Activated CD4-positive, alpha-beta T cell treated with anti-CD3 and anti-CD28 coated beads for 4 hours (primary cell): ENCODE results near the gene BRD1.
A peak's percentile ranks its signal among the peaks of the same experiment; 100 is the strongest.
"Not testable (repeated sequence)": the region's sequence is repeated elsewhere in the genome, so short reads cannot be mapped to it uniquely, and the experiment has no call there.

Experiments used
- DNase-seq, 2 donors: peaks; one replicate each; pipeline ENCODE4 v3.0.0-alpha.2; 2020

BRD1 gene

DNA sequence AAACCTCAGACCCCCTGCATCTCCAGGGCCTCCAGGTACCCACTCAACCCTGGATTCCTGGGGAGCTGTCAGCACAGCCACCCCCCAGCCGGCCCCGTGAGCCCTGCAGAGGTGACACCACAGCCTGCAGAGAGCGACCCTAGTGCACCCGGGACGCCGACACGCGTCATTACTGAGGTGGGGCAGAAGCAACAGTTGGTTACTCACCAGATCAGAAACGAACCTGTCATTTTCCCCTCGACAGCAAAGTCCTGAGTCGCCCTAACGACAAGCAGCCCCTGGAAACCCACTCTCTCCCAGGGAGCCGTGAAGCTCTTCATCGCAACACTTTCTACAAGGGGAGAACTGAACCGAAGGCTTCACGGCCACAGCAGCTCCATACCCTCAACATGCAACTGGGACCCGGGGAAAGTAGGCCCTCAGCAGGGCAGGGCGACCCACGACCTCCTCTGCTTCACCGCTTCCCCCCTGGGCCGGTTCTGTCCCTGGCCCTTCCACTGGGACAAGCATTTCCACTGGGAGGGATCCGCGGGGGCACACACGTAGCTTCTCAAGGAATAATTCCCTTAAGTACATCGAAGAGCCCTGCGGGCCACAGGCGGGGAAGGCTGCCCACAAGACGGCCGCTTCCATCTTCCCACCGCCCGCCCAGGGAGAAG is 1.6 kb downstream of the BRD1 start:
- DNase-seq, result peak; percentile 59 to 67

DNA sequence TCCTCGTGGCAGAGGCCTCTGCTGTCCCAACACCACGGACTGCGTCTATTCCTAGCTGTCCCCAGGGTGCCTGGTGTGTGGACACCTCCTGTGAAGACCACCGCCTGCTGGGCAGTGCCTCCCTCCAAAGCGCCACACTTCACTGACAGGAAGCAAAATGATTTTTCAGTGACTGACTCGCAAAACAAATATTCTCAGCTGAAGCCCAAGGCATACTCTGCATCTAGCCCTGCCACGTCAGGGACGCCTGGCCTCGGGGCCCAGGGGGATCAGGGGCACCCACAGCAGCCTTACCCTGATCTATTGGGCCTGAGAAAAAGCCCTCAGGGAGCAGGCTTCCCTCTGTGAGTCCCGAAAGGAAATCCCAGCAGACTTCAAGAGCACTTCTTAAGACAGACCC is 2.2 kb downstream of the BRD1 start:
- DNase-seq, result no peak

DNA sequence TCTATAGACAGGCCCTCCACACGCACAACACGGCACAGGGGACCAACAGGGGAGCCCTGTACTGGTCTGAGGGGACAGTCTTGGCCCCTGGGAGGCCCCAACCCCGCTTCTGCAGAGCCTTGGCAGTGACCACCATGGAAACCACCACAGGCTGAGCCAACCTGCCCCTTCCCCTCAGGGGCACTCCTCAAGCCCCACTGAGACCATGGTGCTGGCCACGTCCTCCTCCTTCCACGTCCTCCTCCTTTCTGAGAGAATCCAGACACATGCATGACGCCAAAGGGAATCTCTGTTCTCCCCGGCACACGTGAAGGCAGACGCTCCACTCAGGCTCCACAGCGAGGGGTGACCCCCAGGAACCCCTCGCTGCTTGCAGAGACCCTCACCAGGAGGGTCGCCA is 2.7 kb downstream of the BRD1 start:
- no peak for DNase-seq

- no peak for DNase-seq
Observed at GRCh38 chr22:49824185-49824925, 3.3 kb downstream of the BRD1 start.

DNA sequence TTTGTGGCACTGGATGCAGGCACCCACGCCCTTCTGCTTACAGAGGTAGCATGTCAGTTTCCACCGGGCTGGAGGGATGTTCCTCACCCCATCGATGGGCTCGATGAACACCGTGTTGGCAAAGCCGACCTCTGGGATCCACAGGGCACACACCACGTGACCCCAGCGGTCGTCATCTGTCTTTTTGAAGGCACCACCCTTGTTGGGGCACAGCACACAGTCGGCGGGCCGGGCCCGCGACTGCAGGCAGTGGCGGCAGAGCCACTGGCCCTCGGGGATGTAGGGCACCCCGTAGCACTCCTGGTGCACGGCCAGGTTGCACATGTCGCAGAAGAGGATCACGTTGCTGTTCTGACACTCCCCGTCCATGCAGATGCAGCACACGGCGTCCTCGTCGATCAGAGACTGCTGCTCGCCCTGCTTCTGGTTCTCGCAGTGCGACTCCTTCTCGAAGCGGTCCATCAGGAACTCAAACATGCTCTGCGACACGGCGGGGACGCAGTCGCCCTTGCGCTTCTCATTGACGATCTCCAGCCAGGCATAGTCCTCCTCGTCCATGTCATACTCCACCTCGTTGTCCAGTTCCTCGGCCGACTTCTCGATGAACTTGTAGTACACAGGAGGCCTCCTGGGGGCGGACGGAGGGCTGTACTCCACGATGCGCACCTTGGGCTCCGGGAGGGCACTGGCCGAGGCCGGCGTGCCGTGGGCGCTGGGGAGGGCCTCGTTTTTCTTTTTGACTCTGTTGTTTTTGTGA is 4.2 kb downstream of the BRD1 start:
- DNase-seq, result no peak

DNA sequence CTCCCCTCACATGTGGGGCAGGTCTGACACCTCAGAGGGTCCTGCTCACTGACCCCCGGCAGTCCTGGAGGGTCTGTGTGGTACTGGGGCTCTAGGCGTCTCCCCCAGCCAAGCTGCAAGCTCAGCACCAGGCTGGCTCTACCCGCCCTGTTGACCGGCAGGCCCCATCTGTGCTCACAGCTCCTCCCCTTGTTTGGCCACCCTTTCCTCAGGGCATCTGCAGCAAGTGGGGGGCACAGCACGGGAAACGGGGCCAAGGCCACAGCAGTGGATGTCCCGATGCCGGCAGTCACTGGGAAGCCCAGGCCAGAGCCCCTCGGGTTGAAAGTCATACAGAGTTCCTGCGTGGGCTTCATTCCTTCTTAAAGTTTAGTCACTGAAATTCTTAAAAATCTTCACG is 5.9 kb downstream of the BRD1 start:
- not testable (repeated sequence) for DNase-seq

GRCh38 chr22:49820984-49821383 is 6.7 kb downstream of the BRD1 start:
- no peak for DNase-seq

DNA sequence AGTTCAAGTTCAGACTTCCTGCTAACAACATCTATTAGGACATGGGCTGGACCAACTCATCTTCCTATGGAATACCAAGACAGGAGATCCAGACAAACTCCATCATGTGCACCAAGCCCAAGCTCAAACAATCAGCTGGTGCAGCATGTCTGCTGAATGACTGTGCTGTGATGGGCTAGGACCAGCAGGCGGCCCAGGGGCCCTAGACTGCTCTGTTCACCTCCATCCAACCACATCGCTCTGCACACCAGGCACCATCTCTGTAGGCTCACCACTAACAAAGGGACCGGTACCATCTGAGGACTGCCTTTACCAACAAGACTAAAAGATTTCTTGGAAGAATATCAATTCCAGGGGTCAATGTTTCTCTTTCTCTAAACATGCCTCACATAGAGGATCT is 10.3 kb downstream of the BRD1 start:
- no peak for DNase-seq

DNA sequence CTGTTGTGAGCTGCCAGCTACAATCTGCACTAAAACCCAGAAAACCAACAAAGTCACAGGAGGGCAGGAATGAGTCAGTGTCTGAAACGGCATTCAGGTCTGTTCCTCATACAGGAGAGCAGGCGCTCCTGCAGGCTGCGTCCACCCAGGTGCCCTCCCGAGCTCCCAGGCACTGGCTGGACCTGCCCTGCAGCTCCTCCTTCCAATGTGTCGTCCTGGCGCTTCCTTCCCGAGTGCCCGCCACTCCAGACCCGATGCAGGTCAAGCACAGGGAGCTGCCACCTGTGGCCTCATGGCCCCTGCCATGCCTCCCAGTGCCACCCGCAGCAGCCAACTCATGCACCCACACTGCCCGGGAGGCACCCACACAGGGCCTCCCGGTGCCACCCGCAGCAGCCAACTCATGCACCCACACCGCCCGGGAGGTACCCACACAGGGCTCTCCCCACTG is 12.0 kb downstream of the BRD1 start:
- no peak for DNase-seq

GRCh38 chr22:49814856-49815255 is 12.8 kb downstream of the BRD1 start:
- no peak for DNase-seq

- DNase-seq, result no peak
Observed at GRCh38 chr22:49814164-49814686, 13.4 kb downstream of the BRD1 start.

GRCh38 chr22:49812838-49813237 is 14.8 kb downstream of the BRD1 start:
- DNase-seq, result no peak

DNA sequence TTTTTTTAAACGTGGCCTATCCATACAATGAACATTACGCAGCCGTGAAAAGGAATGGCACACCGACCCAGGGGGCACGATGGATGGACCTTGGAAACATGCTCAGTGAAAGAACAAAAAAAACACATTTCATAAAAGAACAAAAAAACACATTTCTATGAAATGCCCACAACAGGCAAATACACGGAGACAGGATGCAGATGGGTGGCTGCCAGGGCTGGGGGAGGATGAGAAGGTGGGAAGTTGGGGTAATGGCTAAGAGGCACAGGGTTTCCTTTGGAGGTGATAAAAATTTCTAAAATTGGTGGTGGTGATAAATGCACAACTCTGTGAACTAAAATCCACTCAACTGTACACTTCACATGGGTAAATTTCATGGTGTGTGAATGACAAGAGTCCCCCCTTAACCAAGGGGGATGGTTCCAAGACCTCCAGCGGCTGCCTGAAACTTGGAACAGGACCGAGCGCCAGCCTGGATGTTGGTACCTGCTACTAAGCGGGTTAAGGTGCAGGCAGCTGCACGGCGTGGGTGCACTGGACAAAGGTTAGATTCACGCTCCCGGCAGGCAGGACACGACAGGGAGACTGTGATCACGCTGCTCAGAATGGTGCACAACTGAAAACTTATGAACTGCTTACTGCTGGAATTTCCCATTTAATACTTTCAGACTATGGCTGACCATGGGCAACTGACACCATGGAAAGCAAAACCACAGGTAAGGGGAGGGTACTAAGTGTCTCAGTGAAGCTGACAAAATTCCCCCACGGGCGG is 16.5 kb downstream of the BRD1 start:
- no peak for DNase-seq

GRCh38 chr22:49810363-49811019 is 17.2 kb downstream of the BRD1 start:
- DNase-seq, result no peak

GRCh38 chr22:49807780-49808708 is 19.6 kb downstream of the BRD1 start:
- peak; percentile 25 to 36 for DNase-seq

- no peak for DNase-seq
Observed at GRCh38 chr22:49807129-49807528, 20.5 kb downstream of the BRD1 start.

GRCh38 chr22:49803737-49804375 is 23.8 kb downstream of the BRD1 start:
- DNase-seq, result no peak

DNA sequence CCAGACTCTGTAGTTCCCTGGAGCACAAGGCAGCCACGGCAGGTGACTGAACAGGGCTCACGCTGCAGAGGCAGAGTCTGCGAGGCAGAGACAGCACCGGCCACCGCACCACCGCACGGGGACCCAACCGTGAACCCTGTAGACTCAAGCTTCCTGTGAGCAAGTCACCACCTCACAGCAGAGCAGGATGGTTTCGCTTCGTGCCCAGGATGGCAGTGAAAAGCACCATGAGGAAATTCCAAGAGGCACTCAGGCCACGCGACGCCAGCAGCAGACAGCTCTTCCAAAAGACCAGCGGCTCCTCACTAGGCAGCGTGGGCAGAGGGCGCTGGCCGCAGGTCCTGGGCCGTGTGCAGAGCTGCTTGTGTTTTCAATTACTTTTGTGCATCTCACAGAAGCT is 24.5 kb downstream of the BRD1 start:
- no peak for DNase-seq

- no peak for DNase-seq
Observed at GRCh38 chr22:49801391-49802060, 26.1 kb downstream of the BRD1 start.
